ENCODE data around the gene UBE2N.
"Not testable (repeated sequence)": the region's sequence is repeated elsewhere in the genome, so short reads cannot be mapped to it uniquely, and the experiment has no call there.

UBE2N gene

GRCh38 chr12:93442411-93443340, 929 bp upstream of the UBE2N start:
- Histone ChIP-seq H3K4me1 (ENCODE audit: control insufficient read depth in 1 of 2, insufficient read depth in 2 of 2, low read length in 2 of 2) (peaks cover 13 to 35% of the 10 kb centered on the region in 2 donors), H3K9me3 (ENCODE audit: control insufficient read depth in 1 of 2, low read length in 2 of 2) (no peaks in the 10 kb centered on the region), H3K27ac (ENCODE audit: low read length) (peak overlapping the region; percentile 92), H3K27me3 (ENCODE audit: low read depth, low read length) (no peaks in the 10 kb centered on the region), H3K4me3 (ENCODE audit: low read depth in 1 of 2, low read length in 2 of 2) (peak overlapping the region; percentile 84 to 92), H3K36me3 (ENCODE audit: control insufficient read depth in 1 of 2, insufficient read depth in 2 of 2, low read length in 2 of 2) (peaks cover 0 to 4% of the 10 kb centered on the region in 2 donors)

GRCh38 chr12:93441081-93441616, 598 bp downstream of the UBE2N start:
- H3K36me3 ChIP-seq (ENCODE audit: control insufficient read depth in 1 of 2, insufficient read depth in 2 of 2, low read length in 2 of 2) = peaks cover 0 to 4% of the 10 kb centered on the region in 2 donors
- no peaks in the 10 kb centered on the region for H3K27me3 ChIP-seq (ENCODE audit: low read depth, low read length)
- H3K27ac ChIP-seq (ENCODE audit: low read length) = peak overlapping the region; percentile 68
- peak overlapping the region; percentile 92 to 93 for H3K4me3 ChIP-seq (ENCODE audit: low read depth in 1 of 2, low read length in 2 of 2)
- peaks cover 13 to 36% of the 10 kb centered on the region in 2 donors for H3K4me1 ChIP-seq (ENCODE audit: control insufficient read depth in 1 of 2, insufficient read depth in 2 of 2, low read length in 2 of 2)
- no peaks in the 10 kb centered on the region for H3K9me3 ChIP-seq (ENCODE audit: control insufficient read depth in 1 of 2, low read length in 2 of 2)

DNA sequence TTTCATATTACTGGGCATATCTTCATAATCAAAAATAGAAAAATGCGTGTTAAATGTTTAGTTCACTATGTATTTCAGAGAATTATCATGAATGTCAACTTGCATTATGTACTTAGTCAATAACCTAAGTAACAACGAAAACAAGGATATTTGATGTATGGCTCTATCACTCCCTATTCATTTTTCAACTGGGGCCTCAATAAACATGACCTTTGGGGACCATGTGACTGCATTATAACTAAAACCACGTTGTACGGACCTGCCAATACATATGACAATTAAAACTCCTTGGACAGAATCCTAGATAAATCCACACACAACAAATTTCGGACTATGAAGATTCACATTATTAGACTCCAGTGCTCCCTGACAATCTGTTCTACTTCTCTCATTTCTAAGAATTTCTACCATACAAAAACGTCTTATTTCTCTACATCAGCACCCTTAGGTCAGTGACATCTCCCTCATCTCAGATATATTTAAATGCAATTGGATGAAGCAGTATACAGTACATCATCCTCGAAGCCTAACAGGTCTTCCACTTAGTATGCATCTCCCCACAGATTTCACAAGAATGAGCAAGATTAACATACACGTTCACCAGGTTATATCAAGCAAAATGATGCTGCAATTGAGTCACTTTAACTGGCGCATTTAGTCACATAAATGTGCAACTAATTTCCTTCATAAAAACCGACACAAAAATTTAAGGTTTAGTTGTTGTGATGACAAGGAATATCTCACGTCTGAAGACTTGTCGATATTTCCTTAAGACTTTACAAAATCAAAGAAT, 1.5 kb downstream of the UBE2N start:
- Histone ChIP-seq H3K27me3 (ENCODE audit: low read depth, low read length) (no peaks in the 10 kb centered on the region), H3K4me3 (ENCODE audit: low read depth in 1 of 2, low read length in 2 of 2) (peak overlapping the region; percentile 92 to 93), H3K4me1 (ENCODE audit: control insufficient read depth in 1 of 2, insufficient read depth in 2 of 2, low read length in 2 of 2) (peaks cover 13 to 41% of the 10 kb centered on the region in 2 donors), H3K36me3 (ENCODE audit: control insufficient read depth in 1 of 2, insufficient read depth in 2 of 2, low read length in 2 of 2) (peaks cover 0 to 4% of the 10 kb centered on the region in 2 donors), H3K9me3 (ENCODE audit: control insufficient read depth in 1 of 2, low read length in 2 of 2) (no peaks in the 10 kb centered on the region), H3K27ac (ENCODE audit: low read length) (peak overlapping the region; percentile 68)

GRCh38 chr12:93438266-93439050, 3.3 kb downstream of the UBE2N start:
- H3K4me1 ChIP-seq (ENCODE audit: control insufficient read depth in 1 of 2, insufficient read depth in 2 of 2, low read length in 2 of 2) = peaks cover 15 to 58% of the 10 kb centered on the region in 2 donors
- H3K27ac ChIP-seq (ENCODE audit: low read length) = no peak overlapping the region
- peaks cover 0 to 4% of the 10 kb centered on the region in 2 donors for H3K36me3 ChIP-seq (ENCODE audit: control insufficient read depth in 1 of 2, insufficient read depth in 2 of 2, low read length in 2 of 2)
- no peaks in the 10 kb centered on the region for H3K27me3 ChIP-seq (ENCODE audit: low read depth, low read length)
- H3K4me3 ChIP-seq (ENCODE audit: low read depth in 1 of 2, low read length in 2 of 2) = no peak overlapping the region
- H3K9me3 ChIP-seq (ENCODE audit: control insufficient read depth in 1 of 2, low read length in 2 of 2) = no peaks in the 10 kb centered on the region

GRCh38 chr12:93434256-93434865, 7.4 kb downstream of the UBE2N start:
- Histone ChIP-seq H3K27me3 (ENCODE audit: low read depth, low read length) (no peaks in the 10 kb centered on the region), H3K4me1 (ENCODE audit: control insufficient read depth in 1 of 2, insufficient read depth in 2 of 2, low read length in 2 of 2) (peaks cover 4 to 44% of the 10 kb centered on the region in 2 donors), H3K36me3 (ENCODE audit: control insufficient read depth in 1 of 2, insufficient read depth in 2 of 2, low read length in 2 of 2) (no peaks in the 10 kb centered on the region), H3K4me3 (ENCODE audit: low read depth in 1 of 2, low read length in 2 of 2) (no peak overlapping the region), H3K9me3 (ENCODE audit: control insufficient read depth in 1 of 2, low read length in 2 of 2) (no peaks in the 10 kb centered on the region), H3K27ac (ENCODE audit: low read length) (no peak overlapping the region)

DNA sequence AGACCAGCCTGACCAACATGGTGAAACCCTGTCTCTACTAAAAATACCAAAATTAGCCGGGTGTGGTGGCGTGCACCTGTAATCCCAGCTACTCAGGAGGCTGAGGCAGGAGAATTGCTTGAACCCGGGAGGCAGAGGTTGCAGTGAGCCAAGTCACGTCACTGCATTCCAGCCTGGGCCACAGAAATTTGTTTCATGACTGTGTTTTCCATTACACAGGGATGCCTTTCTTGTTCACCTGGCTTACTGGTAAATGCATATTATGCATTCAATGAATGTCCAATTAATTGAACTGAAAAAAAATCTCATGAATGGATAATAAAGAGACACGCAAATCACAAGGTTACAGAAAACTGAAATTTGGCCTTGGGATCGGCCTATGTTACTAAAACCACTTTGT, 9.7 kb downstream of the UBE2N start:
- peaks cover 7 to 42% of the 10 kb centered on the region in 2 donors for H3K4me1 ChIP-seq (ENCODE audit: control insufficient read depth in 1 of 2, insufficient read depth in 2 of 2, low read length in 2 of 2)
- not testable (repeated sequence) for H3K9me3 ChIP-seq (ENCODE audit: control insufficient read depth in 1 of 2, low read length in 2 of 2); H3K27ac ChIP-seq (ENCODE audit: low read length); H3K4me3 ChIP-seq (ENCODE audit: low read depth in 1 of 2, low read length in 2 of 2); H3K36me3 ChIP-seq (ENCODE audit: control insufficient read depth in 1 of 2, insufficient read depth in 2 of 2, low read length in 2 of 2); H3K27me3 ChIP-seq (ENCODE audit: low read depth, low read length)

DNA sequence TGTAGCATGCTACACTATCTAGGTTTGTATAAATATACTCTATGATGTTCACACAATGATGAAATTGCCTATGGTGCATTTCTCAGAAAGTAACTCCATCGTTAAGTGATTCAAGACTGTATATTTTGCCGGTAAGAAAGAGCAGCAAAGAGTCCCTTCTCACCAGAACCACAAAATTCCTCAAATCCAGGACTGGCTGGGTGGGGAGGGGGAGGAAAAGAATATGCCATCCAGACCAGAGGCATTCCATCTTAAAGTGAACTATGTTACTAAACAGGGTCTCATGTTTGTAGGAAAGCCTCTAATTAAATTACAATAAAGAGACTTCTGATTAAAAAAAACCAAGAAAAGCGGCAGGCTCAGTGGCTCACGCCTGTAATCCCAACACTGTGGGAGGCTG, 11.5 kb downstream of the UBE2N start:
- H3K27me3 ChIP-seq (ENCODE audit: low read depth, low read length) = no peaks in the 10 kb centered on the region
- no peaks in the 10 kb centered on the region for H3K9me3 ChIP-seq (ENCODE audit: control insufficient read depth in 1 of 2, low read length in 2 of 2)
- H3K36me3 ChIP-seq (ENCODE audit: control insufficient read depth in 1 of 2, insufficient read depth in 2 of 2, low read length in 2 of 2) = no peaks in the 10 kb centered on the region
- peaks cover 12 to 49% of the 10 kb centered on the region in 2 donors for H3K4me1 ChIP-seq (ENCODE audit: control insufficient read depth in 1 of 2, insufficient read depth in 2 of 2, low read length in 2 of 2)
- H3K27ac ChIP-seq (ENCODE audit: low read length) = no peak overlapping the region
- no peak overlapping the region for H3K4me3 ChIP-seq (ENCODE audit: low read depth in 1 of 2, low read length in 2 of 2)

GRCh38 chr12:93429852-93430251, 11.9 kb downstream of the UBE2N start:
- Histone ChIP-seq H3K4me3 (ENCODE audit: low read depth in 1 of 2, low read length in 2 of 2) (no peak overlapping the region), H3K27me3 (ENCODE audit: low read depth, low read length) (no peaks in the 10 kb centered on the region), H3K4me1 (ENCODE audit: control insufficient read depth in 1 of 2, insufficient read depth in 2 of 2, low read length in 2 of 2) (peaks cover 16 to 49% of the 10 kb centered on the region in 2 donors), H3K9me3 (ENCODE audit: control insufficient read depth in 1 of 2, low read length in 2 of 2) (no peaks in the 10 kb centered on the region), H3K36me3 (ENCODE audit: control insufficient read depth in 1 of 2, insufficient read depth in 2 of 2, low read length in 2 of 2) (no peaks in the 10 kb centered on the region), H3K27ac (ENCODE audit: low read length) (no peak overlapping the region)

DNA sequence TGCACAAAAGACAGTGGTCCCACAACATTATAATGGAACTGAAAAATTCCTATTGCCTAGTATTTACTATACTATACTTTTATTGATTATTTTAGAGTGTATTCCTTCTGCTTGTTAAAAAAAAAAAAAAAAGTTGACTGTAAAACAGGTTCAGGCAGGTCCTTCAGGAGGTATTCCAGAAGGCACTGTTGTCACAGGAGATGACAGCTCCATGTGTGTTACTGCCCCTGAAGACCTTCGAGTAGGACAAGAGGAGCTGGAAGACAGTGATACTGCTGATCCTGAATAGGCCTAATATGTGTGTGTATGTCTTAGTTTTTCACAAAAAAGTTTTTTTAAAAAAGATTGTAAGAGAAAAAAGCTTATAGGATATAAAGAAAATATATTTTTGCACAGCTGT, 12.3 kb downstream of the UBE2N start:
- Histone ChIP-seq H3K36me3 (ENCODE audit: control insufficient read depth in 1 of 2, insufficient read depth in 2 of 2, low read length in 2 of 2) (no peaks in the 10 kb centered on the region), H3K4me3 (ENCODE audit: low read depth in 1 of 2, low read length in 2 of 2) (no peak overlapping the region), H3K4me1 (ENCODE audit: control insufficient read depth in 1 of 2, insufficient read depth in 2 of 2, low read length in 2 of 2) (peaks cover 18 to 49% of the 10 kb centered on the region in 2 donors), H3K9me3 (ENCODE audit: control insufficient read depth in 1 of 2, low read length in 2 of 2) (no peaks in the 10 kb centered on the region), H3K27ac (ENCODE audit: low read length) (no peak overlapping the region), H3K27me3 (ENCODE audit: low read depth, low read length) (no peaks in the 10 kb centered on the region)

DNA sequence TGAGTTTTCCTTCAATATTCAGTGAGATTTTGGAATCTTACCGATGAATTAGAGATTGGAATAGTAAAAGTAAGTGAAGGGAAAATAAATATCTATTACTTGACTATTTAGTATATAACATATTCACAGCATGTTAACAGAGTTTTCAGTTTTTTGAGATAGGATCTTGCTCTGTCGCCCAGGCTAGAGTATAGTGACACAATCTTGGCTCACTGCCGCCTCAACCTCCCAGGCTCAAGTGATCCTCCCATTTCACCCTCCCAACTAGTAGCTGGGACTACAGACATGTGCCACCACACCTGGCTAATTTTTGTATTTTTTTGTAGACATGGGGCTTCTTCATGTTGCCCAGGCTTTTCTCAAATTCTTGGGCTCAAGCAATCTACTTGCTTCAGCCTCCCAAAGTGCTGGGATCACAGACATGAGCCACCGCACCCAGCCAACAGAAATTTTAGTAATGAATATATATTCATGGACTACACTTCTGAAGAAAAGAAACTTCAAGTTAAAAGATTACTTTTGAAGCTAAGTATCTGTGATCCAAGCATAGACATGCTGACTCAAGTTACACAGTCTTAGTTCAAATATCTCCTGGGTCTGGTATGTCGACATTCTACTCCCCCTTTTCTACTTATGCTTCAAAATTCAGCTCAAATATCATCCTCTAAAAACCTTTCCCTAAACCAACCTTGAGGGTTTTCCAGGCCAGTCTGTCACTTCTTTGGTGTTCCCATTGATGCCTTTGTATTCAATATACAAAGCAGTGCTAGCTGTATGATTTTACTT, 13.8 kb downstream of the UBE2N start:
- Histone ChIP-seq H3K4me1 (ENCODE audit: control insufficient read depth in 1 of 2, insufficient read depth in 2 of 2, low read length in 2 of 2) (peaks cover 15 to 53% of the 10 kb centered on the region in 2 donors), H3K27me3 (ENCODE audit: low read depth, low read length) (no peaks in the 10 kb centered on the region), H3K36me3 (ENCODE audit: control insufficient read depth in 1 of 2, insufficient read depth in 2 of 2, low read length in 2 of 2) (no peaks in the 10 kb centered on the region), H3K27ac (ENCODE audit: low read length) (no peak overlapping the region), H3K4me3 (ENCODE audit: low read depth in 1 of 2, low read length in 2 of 2) (no peak overlapping the region), H3K9me3 (ENCODE audit: control insufficient read depth in 1 of 2, low read length in 2 of 2) (no peaks in the 10 kb centered on the region)
